HG02885 (cell line): Measurements from ENCODE around the gene DNAI2.

Experiments
- ATAC-seq: cut with Tn5 transposase; IDR thresholded peaks from one replicate; pipeline ENCODE4 v1.9.1; 2021; ENCODE audit warnings: mild to moderate bottlenecking; ENCODE audit not compliant: unreplicated experiment, poor library complexity

DNAI2 gene

DNA sequence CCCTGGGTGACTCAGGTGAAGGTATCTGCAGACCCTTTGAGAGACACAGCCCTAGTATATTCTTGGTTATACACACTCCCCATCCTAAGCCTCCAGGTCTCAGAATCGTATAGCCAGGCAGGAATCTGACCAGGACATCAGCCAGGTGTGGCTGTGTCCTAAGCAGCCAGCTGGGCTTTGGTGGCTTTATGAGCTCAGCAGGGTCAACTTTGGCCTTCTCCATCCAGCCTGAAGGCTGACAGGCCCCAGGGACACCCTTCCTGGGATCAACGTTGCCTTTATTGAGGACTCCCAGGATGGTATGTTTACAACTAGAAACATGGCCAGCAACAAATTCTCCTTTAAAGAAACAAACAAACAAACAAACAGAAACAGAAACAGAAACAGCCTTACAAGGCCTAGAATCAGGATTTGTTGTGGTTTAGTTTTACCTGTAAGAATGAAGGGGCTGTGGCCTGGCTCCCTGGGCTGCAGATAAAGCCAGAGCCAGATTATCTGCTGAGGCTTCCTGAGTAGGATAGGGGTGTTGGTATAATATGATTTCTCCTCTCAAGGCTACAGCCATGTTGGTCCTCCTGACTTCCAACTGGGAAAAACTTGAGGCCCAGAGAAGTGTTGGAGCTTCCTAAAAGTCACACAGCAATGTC lies 60.5 kb downstream of the DNAI2 start:
- ATAC-seq = no peak

DNA sequence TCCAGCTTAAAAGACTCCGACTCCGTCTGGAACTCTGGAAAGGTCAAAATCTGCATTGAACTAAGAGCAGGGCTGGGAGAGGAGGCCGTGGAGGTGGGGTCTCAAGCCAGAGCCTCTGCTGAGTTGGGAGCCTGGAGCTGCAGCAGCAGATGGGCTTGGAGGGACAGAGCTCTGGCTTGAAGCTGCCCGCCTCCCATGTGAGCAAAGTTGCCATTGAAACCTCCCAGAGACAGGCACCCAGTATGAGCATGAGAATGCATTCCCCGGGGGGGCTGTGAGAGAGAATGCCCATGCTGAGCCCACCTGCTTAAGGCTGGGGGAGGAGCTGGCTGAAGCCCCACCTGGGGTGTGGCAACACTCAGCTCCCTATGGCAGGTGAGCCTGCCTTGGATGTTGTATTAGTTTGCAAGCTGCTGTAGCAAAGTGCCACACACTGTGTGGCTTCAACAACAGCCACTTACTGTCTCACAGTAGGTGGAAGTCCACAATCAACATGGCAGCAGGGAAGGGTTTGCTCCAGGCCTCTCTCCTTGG lies 61.6 kb downstream of the DNAI2 start:
- no peak for ATAC-seq

DNA sequence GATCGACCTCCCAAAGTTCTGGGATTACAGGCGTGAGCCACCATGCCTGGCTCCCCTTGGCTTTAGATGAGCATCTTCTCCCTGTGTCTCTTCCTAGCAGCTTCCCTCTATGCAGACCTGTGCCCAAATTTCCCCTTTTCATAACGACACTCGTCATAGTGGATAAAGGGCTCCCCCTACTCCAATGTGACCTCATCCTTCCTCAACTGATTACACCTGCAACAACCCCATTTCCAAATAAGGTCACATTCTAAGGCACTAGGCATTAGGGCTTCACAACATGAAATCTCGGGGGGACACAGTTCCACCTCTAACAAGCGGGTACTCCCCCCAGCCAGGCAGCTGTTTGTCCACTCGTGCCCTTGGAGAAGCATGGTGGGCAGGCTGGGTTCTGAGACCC lies 62.3 kb downstream of the DNAI2 start:
- ATAC-seq = no peak

DNA sequence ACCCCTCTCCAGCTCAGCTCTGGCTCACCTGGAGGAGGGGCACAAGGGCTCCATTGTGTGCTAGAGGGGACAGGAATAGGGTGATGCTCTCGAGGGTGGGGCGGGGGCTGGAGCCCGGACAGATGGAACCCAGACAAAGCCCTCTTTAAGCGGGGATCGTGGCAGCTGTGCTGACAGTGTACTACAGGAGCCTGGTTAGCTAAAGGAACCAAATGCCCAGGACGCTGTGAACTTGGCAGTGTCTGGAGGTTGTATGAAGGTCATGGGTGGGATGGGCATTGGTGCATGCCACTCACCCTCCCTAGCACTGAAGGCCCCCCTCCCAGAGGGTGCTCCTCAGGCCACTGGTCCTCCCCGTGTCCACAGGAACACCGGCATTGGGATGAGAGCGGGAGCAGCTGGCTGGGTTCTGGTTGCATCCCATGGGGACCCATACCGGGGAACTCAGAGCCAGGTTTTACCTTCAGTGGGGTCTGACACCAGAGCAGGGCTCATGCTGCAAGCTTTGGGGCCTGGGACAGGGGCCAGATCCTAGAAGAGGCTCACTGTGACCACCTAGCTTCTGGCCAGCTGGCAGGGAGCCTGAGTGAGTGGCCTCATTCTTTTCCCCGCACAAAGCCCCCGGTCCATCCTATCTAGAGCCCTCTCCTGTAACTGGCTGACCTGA lies 63.9 kb downstream of the DNAI2 start:
- no peak for ATAC-seq

DNA sequence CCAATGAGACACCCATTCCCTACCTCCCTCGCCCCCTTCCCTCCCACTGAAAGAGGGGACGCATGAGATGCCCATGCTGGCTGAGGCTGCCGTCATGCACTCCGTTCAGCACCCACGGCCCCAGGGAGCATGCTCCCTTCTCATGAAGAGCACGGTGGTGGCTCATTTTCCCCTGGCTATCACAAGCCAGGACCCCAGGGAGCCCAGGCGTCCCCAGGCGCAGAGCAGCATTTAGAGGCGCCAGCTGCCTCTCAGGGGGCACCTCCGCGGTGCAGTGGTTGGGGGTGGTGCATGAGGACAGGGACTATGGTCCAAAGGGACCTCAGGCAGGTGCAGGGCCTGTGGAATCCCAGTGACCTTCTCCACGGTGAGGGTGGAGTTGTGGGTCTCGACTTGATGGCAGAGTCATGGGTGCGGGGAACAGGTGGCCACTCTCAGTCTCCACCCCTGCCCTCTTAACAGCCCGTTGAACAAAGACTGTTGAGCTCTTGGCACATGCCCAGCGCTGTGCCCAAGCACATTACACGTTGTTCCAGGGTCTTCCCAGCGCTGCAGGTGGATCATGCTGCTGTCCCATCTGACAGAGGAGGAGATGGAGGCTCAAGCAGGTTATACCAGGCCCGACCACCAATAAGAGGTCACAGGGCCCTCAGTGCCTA lies 65.6 kb downstream of the DNAI2 start:
- ATAC-seq = no peak

DNA sequence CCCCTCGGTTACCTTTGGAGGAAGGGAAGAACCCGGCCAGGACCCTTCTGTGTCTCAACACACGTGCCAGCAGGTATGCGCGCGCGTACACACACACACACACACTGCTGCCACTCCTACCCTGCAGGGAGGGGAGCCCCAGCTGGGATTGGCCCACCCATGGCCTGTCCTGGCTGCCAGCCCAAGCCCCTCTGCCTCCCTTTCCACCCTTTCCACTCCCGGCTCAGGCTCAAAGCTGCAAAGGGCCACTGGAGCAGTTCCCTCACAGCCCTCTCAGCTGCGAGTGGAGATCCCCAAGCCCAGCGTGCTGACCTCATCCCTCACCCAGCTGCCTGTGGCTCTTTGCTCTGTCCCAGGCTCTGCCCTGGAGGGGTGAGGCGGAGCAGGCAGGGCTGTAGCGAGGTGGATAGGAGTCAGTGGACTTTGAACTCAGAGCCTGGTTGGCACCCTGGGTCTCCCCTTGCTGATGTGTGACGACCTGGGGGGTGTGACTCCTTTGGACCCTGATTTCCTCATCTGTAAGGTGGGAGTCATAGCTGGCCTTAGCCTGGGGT lies 66.5 kb downstream of the DNAI2 start:
- no peak for ATAC-seq

DNA sequence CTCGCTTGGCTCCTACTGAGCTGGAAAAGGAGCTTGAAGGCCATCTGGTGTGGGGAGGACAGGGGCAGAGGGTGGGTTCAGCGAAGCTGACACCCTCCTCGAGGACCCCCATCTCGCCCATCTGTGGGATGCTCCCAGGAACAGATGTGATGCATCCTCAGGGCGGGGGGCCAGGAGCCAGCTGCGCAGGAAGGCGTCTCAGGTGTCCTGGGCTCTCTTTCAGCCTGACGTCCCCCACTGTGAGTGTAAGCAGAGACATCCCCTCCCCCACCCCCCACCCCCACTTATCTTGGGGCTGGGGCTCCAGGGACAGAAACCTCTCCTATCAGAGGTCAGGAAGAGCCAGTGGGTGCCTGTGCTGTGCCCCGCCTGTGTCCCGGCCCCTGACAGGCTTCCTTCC lies 68.2 kb downstream of the DNAI2 start:
- no peak for ATAC-seq

DNA sequence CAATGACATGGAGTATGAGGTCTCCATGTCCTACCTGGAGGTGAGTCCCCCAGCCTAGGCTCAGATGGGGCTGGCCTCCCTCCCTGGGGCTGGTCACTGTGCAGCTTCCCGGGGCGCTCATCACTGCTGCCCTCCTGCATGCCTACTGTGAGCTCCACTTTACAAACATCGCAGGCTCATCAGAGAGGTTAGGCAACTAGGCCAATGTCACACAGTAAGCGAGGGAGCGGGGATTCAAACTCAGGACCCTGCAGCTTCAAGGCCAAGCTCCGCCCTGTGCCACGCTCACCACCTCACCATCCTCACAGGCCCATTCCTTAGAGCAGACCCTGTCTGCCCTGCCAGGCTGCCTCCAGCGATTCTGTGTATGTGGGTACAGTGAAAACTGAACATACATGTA lies 69.1 kb downstream of the DNAI2 start:
- ATAC-seq = no peak

DNA sequence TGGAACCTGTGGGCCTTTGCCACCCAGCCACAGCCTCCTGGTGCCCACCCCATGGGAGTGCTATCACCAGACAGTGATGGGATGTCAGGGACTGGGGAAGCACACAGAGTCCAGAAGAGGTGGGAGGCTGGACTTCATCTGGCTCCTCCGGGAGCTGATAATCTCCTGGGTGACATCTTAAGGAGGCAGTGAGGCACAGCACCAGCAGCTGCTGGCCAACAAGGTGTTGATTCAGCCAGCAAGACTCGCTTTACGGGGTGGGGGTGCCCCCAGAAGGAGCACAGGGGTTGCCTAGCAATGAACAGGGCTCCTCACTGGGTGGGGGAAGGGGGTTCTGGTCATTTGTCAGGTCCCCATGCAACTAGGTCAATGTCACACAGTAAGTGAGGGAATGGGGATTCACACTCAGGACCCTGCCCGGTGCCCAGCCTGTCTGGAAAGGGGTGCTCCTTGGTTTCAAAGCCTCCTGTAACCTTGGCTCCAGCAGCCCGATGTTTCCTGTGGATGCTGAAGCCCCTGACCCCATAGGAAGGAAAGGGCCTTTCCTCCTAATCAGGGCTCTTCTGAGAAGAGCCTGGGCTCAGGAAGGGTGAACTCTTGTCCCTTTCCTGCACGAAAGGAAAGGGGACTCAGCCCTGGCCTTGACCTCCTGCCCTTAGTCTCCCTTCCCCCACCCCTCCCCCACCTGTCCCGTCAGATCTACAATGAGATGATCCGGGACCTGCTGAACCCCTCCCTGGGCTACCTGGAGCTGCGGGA lies 69.7 kb downstream of the DNAI2 start:
- no peak for ATAC-seq

DNA sequence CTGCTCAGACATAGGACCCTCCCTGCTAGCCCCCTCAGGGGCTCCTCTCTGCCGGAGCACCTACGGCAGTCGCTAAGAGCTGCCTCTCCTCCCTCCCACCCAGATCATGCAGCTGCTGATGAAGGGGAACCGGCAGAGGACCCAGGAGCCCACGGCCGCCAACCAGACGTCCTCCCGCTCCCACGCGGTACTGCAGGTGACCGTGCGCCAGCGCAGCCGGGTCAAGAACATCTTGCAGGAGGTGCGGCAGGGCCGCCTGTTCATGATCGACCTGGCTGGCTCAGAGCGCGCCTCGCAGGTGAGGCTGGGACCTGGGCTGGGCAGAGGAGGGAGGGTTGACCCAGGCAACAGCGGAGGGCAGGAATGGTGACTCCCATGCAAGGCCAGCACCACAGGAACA lies 70.6 kb downstream of the DNAI2 start:
- no peak for ATAC-seq

DNA sequence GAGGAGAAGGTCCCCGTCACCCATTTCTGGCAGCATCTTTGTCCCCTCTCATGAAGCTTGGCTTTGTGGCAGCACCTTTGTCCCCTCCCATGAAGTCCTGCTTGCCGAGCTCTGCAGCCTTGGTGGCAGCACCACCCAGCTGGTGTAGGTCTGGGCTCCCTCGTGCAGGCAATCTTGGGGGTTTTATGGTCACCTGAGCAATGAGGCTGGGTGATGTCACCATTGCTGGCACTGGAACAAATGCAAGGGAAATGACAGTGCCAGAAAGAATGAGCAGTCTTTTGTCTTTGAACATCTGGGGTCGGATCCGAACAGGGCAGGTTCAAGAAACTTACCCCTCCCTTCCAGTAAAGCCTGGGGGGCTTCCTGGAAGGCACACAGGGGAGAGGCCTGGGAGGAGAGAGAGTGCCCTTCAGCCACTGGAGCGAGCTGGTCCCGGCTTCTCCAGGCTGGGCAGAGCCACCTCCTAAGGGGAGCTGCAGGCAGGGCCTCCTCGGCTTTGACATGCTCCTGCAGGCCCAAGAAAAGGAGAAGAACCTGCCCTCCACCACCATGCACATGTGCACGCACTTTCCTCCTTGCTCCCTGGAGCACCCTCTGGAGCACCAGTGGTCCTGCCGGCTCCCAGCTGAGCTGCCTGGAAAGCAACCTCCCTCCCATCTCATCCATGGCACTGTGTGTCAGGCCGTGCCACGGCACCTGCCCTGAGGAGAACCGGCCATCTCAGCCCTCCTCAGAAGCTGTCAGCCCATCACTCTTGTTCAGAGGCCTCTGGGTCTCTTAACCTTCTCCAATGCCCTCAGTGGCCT lies 71.6 kb downstream of the DNAI2 start:
- ATAC-seq = no peak

DNA sequence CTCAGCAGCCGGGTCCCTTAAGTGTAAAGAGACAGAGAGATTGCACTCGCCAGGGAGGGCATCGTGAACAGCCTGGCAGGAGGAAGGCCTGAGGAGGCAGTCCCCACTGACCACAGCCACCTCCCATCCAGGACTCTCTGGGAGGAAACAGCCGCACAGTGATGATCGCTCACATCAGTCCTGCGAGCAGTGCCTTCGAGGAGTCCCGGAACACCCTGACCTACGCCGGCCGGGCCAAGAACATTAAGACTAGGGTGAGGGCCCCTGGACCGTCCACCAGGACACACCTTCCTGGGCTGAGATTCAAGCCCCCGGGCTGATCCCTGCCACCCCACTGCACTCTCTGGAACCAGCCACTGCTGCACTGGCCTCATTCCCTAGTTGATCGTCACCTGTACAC lies 73.6 kb downstream of the DNAI2 start:
- no peak for ATAC-seq

DNA sequence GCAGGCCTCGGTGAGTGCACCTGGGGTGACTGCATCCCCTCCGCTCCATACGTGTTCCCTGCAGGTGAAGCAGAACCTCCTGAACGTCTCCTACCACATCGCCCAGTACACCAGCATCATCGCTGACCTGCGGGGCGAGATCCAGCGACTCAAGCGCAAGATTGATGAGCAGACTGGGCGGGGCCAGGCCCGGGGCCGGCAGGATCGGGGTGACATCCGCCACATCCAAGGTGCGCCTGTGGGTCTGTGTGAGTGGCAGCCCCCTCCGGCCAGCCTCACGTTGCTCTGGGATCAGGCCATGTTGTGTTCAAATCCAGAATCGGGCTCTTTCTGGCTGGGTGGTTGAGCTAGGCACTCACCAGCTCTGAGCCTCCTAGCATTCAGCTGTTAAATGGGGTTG lies 75.1 kb downstream of the DNAI2 start:
- ATAC-seq = no peak

DNA sequence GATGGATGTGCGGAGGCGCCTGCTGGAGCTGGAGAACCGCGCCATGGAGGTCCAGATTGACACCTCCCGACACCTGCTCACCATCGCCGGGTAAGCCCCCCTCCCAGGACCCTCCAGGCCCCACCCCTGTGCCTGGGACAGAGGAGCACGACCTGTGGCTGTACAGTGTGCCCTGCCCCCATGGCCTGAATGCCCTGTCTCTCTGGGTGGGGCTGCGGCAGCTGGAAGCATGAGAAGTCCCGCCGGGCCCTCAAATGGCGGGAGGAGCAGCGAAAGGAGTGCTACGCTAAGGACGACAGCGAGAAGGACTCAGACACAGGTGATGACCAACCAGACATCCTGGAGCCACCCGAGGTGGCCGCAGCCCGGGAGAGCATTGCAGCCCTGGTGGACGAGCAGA lies 76.5 kb downstream of the DNAI2 start:
- no peak for ATAC-seq

DNA sequence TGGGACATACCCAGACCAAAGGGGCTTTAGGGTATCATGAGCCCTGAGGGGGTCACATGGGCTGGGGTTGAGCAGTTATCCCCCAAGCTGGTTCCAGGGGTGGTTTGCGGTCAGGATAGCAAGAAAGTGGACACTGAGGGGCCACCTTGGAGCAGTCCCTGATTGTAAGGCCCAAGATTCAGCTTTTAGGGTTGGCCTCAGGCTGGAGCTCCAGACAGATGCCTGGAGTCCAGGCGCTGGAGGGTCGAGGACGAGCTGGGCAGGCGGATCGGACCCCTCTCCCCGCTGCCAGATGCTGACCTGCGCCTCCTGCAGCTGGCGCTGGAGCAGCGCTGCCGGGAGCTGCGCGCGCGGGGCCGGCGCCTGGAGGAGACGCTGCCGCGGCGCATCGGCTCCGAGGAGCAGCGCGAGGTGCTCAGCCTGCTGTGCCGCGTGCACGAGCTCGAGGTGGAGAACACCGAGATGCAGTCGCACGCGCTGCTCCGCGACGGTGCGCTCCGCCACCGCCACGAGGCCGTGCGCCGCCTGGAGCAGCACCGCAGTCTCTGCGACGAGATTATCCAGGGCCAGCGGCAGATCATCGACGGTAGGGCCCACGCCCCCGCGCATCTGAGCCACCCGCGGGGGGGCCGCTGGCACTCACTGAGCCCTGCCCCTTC lies 77.6 kb downstream of the DNAI2 start:
- no peak for ATAC-seq

DNA sequence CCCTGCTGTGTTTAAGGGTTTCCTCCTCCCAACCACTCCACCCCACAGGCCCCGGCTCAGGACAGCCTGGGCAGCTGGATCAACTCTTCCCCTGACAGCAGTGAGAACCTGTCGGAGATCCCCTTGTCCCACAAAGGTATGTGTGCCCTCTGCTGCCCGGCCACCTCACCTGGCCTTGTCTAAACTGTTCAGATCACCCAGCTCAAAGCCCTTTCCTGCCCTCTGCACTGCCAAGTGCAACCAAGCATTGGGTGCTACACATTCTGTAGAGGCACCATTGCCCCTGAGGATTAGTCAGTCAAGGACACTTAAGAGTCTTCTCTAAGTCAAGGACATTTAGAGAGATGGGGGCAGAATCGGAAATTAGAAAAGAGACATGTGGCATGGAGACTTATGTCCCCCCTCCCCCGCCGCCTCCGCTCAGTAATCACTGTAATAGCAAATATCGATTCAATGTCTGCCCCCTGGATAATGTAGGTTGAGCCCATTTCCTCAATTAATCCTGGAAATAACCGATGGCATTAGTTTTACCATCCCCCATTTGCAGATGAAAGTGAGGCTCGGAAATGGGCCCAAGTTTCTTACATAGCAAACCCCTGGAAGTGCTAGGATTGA lies 79.5 kb downstream of the DNAI2 start:
- ATAC-seq = no peak

DNA sequence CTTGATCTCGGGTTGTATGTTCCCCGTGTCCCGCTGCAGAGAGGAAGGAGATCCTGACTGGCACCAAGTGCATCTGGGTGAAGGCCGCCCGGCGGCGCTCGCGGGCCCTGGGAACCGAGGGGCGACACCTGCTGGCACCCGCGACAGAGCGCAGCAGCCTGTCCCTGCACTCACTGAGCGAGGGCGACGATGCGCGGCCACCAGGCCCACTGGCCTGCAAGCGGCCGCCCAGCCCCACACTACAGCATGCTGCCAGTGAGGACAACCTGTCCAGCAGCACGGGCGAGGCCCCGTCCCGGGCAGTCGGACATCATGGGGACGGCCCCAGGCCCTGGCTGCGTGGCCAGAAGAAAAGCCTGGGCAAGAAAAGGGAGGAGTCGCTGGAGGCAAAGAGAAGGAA lies 80.1 kb downstream of the DNAI2 start:
- ATAC-seq = no peak

DNA sequence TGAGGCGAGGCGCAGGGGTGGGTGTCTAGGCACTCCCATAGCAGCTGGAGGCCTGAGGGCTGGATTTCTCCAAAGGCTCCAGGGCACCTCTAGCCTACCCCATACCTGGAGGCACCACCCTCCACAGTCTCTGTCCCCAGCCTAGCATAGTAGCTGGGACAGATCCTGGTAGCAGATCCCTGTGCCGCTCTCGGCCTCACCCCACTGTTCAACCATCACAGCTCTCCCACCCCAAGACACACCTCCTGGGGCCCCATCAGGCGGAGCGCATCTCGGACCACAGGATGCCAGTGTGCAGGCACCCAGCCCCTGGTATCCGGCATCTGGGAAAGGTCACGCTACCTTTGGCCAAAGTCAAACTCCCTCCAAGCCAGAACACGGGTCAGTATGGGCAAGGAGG lies 80.5 kb downstream of the DNAI2 start:
- no peak for ATAC-seq

DNA sequence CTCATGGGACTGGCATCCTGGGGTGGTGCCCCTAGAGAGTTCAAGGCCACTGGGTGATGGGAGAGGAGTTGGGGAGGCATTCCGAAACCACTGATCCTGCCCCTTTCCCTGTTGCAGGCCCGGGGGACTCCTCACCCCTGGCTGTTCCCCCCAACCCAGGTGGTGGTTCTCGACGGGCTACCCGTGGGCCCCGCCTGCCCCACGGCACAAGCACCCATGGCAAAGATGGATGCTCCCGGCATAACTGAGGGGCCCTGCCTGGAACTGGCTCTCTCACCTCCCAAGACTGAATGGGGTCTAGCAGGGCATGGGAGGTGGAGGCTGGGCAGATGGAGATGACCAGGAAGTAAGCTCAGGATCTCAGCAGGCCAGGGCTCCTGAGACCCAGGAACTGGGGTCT lies 81.0 kb downstream of the DNAI2 start:
- no peak for ATAC-seq
